HG02840 (cell line): ENCODE results near the gene PACSIN1.

Experiments
- ATAC-seq: cut with Tn5 transposase; IDR thresholded peaks from one replicate; pipeline ENCODE4 v1.9.1; 2021; ENCODE audit warnings: mild to moderate bottlenecking, moderate library complexity, moderate number of reproducible peaks; ENCODE audit not compliant: unreplicated experiment, low FRiP score

Gene PACSIN1

DNA sequence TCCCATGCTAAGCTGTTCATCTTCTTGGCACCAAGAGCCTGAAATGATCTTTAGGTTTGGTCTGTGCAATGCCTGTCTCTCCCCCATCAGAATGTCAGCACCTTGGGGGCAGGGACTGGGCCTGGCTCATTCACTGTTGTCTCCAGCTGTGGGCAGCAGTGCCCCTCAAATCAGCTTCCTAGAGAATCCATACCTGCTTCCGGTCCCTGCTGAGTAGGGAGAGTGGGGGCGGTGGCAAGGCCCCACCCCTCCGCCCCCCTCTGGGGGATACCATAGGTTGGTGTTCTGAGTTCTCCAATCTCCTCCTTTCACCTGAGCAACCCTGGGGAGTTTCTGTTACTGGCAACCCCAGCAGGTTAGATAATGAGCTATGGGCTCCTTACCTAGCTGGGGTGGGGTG, 109.5 kb downstream of the PACSIN1 start:
- ATAC-seq = no peak

DNA sequence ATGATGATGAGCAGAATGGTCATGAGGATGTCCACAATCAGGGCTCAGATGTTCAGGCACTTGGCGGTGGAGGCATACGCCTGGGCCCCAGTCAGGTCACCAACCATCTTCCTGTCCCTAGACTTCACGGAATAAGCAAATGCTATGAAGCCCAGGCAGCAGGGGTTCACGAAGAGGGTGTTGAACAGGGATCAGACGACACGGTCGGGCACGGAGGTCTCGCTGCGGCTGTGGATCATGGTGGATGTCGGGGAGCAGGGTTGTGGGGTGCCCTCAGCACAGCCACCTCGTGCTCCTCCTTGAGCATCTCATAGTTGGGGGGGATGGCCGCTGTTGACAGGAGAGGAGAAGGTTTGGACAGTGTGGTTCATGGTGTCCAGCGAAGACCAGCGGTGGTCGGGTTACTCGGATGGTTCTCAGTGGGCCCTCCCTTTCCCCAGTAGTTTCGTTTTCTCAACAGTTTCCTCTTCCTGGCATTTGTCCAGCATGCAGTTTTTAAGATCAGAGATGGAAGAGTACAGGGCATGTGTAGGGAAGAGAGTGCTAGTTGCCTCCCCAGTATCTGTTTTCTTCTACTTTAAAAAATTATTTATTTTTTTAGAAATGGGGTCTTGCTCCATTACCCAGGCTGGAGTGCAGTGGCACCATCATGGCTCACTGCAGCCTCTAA, 110.5 kb downstream of the PACSIN1 start:
- no peak for ATAC-seq

DNA sequence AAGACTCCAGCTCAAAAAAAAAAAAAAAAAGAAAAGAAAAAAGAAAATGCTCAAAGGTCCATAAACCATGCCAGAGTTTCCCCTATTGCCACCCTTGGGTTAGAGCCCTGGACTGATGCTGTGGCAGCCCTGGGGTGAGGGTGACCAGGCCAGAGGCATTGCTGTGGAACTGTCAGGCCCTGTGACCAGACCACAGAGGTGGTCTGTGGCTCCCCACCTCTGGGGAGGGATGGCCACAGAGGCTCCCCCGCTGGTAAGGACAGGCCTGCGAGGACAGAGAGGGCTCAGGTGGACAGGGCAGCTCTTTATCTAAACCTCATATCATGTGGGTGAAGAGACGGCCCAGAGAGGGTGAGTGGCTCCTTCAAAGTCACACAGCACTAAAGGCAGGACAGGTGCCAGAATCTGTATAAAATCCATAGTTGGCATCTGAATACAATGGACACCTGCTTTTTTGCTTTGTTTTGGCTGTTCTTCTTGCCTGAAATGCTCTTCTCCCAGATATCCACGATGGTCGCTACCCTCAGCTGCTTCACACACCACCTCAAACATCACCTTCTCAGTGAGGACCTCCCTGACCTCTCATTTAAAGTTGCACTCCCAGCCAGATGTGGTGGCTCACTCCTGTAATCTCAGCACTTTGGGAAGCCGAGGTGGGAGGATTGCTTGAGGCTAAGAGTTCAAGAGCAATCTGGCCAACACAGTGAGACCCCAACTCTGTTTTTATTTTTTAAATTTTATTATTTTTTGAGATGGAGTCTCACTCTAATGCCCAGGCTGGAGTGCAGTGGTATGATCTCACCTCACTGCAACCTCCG, 112.8 kb downstream of the PACSIN1 start:
- no peak for ATAC-seq

DNA sequence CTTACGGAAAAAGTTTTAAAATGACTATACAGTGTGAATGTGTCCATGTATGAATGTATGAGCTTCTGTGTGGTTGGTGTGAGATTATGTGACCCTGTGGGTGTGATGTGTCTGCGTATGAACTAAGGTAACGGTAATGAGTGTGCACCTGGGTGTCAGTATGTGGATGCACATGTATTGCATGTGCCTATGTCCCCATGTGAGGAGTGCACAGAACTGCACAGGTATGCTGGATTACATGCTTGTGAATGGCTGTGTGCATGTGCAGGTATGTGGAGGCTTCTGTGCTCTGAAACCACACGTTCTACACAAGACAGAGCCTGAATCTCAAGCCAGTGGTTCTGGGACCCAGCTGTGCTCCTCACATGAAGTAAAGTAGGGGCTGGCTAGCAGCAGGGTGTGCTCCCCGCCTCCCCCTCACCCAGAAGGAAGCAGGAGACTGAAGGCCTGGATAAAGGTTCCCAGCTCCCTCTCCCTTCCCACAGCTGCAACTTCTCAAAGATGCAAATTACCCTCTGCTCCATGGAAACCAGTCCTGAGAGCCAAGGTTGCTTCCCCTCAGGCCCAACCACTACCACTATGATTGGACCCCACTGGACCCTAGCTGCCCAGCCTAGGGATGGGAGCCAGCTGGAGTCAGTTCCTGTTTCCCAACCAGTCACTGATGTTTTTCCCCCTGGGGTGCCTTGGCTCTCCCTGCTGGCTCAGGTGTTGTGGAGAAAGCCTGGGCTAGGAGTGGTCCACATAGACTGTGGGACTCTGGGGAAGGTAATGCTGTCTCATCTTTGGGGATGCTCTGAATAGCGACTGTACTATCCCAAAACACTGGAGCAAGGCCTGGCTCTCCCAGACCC, 115.1 kb downstream of the PACSIN1 start:
- ATAC-seq = no peak

DNA sequence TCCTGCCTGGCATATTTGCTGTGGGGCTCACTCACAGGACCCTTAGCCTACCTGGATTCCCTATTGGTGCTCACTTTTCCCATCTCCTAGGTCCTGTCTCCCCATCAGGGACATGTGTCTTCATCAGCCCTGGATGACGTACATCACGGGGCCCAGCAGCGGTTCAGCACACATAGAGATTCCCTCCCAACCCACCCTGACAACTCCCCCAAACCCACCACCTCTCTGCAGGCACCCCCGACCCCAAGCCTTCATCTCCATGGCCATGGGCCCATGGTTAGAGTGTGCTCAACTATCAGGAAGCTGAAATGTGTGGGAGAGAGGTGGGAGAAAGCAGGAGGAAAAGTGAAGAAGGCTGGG, 115.7 kb downstream of the PACSIN1 start:
- ATAC-seq = no peak

DNA sequence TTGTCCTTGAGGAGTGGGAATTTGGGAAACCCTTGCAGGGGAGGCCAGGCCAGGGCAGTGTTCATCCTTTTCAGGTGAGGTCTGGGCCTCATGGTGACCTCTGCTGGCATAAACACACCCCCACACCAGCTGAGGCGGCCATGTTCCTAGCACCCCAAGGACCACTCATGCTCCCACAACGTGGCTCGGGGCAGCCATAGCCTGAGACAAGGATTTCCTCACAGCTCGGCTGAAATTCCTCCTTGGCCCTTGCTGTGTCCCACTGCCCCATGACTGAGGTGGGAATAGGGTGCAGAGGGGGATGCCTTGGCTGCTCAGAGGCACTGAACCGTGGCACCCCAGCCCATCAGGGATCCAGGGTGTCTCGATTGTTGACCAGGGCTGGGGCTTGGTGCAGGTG, 117.6 kb downstream of the PACSIN1 start:
- ATAC-seq = no peak

DNA sequence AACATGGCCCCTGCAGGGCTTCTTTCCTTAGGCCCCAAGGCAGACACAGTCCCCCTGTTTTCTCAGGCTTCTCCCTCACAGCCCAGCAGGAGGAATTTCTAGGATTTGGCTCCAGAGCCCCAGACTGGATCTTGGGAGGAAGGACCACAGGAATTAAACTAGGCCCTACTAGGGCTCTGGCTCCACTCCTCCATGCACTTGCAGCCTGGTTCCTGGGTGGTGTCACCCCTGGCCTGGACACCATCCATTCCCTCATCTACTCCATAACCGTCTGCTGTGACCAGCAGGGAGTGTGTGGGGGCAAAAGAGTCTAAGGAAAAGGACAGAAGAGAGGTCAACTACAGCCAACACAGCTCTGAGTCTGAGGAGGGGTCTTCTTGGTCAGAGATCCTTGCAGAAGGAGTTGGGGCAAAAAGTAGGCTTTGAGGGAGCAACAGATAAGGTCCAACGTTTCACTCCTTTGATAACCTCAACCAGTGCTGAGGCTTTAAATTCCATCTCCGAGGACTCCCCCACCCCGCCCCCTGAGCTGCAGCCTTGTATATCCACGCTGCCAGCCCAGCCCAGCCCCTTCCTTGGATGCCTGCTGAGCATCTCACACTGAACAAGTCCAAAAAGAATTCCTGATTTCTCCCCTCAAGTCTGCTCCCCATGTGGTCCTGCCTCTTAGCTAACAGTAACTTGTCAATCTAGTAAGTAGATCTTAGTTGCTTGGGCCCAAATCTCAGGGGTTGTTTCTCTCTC, 118.2 kb downstream of the PACSIN1 start:
- no peak for ATAC-seq

DNA sequence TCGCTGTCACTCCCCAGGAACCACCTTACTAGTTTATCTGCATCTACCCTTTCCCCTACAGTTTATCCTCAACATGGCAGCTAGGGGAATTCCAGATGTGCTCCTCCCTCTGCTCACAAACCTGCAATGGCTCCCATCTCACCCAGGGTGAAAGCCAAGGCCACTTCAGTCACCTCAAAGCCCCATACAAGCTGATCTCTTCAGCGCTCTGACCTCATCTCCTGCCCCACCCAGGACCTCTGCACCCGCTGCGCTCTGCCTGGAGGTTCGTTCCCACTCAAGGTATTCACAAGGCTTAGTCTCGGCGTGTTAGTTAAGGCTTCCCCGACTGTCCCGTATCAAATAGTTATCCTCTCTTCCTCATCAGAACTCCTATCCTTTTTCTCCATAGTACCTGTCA, 118.8 kb downstream of the PACSIN1 start:
- ATAC-seq = no peak
